ENCODE data around the gene PTPRA.
A peak's percentile ranks its signal among the peaks of the same experiment; 100 is the strongest.

The PTPRA gene

DNA sequence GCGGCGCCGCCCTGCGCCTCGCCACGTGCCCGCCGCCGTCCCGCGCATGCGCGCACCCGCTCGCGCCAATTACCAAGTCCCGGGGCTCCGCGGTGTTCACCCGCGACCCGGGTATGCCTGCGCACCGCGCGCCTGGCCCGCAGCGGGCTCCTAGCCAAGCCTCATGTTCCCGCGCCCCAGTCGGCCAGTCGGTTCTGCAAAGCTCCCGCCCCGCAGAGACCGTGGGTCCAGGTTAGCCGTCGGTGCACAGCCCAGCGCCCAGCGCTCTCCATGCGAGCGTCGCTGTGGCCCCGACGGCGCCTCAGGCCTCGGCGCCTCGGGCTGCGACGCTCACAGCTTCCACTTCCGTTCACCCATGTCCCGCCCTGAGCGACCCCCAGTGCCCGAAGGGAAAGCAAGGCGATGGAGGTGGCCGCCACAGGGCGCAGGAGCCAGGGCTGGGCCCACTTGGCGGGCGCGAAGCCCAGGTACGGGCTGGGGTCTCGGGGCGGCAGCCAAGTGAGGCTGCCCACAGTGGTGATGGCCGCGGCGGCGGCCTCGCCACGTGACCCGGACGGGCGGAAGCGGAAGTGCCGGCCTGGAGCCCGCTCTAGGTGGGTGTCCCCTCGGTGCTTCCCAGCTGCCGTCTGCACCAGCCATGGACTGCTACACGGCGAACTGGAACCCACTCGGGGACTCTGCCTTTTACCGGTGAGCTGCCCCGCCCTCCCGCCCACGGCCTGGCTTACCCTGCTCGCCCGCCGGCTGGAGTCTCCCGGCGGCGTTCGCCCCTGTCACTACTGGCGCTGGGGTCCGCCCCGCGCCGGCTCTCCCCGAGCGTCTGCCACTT, 32.9 kb upstream of the PTPRA start, which contains the start of the genes PCED1A and VPS16:
PCED1A (minus strand) TSS at position 518 of the 829 bp plus-strand sequence. CDS start 743 bp downstream, outside the sequence.
VPS16 (plus strand) TSS at position 608 of the 829 bp plus-strand sequence; CDS start at position 638, 30 bp downstream.
- H3K9me3 ChIP-seq (ENCODE audit: insufficient read depth, low read length) = no peaks in the 10 kb centered on the region
- peak within 1 kb of the TSS; percentile 82 for H3K9ac ChIP-seq (ENCODE audit: insufficient read length, low read depth)
- peaks cover 5% of the 10 kb centered on the region for H3K4me1 ChIP-seq (ENCODE audit: insufficient read depth, insufficient read length)
- peak; percentile 76 for DNase-seq (ENCODE audit: low read depth, low spot score)
- H3K27me3 ChIP-seq (ENCODE audit: insufficient read depth, insufficient read length) = no peaks in the 10 kb centered on the region
- peak within 1 kb of the TSS; percentile 67 for H3K4me3 ChIP-seq (ENCODE audit: insufficient read length, low read depth)
- peaks cover 39% of the 10 kb centered on the region for H3K36me3 ChIP-seq (ENCODE audit: insufficient read depth, insufficient read length, low read length)
- no peak for TF ChIP-seq ZNF274 (IDR thresholded peaks at IDR 0.05; ENCODE audit: low read depth, low read length)
- peak; percentile 88 for TF ChIP-seq YY1 (IDR thresholded peaks at IDR 0.05; ENCODE audit: insufficient read depth, insufficient read length)

DNA sequence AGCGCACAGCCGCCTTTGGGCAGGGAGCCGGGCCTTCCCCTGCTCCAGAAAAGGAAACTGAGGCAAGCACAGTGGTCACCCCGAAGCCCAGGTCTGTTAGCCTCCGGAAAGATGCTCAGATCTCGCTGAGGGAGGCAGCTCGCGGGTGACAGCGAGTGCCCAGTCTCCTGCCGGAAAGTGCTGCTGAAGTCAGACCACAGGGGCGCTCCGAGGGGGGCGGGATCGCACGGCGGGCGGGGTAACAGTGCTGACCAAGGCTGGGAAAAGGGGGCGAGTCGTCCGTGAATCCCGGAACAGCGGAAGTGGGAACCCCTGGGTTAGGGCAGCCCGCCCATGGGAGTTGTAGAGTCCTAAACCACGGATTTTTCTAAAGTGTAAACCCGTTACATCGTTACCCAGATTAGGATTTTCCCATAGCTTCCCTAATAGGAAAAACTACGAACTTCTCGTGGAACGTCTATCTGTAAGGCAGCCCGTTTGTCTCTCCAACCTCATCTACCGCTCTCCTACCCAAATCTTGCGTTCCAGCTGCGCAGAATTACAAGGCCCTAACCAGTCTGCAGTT, 32.2 kb upstream of the PTPRA start:
- H3K4me1 ChIP-seq (ENCODE audit: insufficient read depth, insufficient read length) = peaks cover 5% of the 10 kb centered on the region
- no peaks in the 10 kb centered on the region for H3K27me3 ChIP-seq (ENCODE audit: insufficient read depth, insufficient read length)
- no peaks in the 10 kb centered on the region for H3K9me3 ChIP-seq (ENCODE audit: insufficient read depth, low read length)
- no peak for DNase-seq (ENCODE audit: low read depth, low spot score)
- H3K36me3 ChIP-seq (ENCODE audit: insufficient read depth, insufficient read length, low read length) = peaks cover 34% of the 10 kb centered on the region
- TF ChIP-seq ZNF274 (IDR thresholded peaks at IDR 0.05; ENCODE audit: low read depth, low read length) (no peak), SUZ12 (IDR thresholded peaks at IDR 0.05; ENCODE audit: extremely low read depth, insufficient read depth, insufficient read length) (no peak), YY1 (IDR thresholded peaks at IDR 0.05; ENCODE audit: insufficient read depth, insufficient read length) (no peak)
- peak overlapping the region; percentile 82 for H3K9ac ChIP-seq (ENCODE audit: insufficient read length, low read depth)
- H3K4me3 ChIP-seq (ENCODE audit: insufficient read length, low read depth) = peak overlapping the region; percentile 67

DNA sequence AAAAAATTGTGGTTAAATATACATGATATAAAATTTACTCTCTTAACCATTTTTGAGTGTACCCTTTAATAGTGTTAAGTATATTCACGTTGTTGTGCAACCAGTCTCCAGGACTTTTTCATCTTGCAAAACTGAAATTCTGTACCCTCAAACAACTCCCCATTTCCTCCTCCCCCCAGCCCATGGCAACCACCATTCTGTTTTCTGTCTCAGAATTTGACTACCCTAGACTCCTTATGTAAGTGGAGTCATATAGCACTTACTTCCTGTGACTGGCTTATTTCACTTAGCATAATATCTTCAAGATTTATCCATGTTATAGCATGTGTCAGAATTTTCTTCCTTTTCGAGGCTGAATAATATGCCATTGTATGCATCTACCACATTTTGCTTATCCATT, 27.7 kb upstream of the PTPRA start:
- peaks cover 3% of the 10 kb centered on the region for H3K36me3 ChIP-seq (ENCODE audit: insufficient read depth, insufficient read length, low read length)
- H3K9me3 ChIP-seq (ENCODE audit: insufficient read depth, low read length) = no peaks in the 10 kb centered on the region
- no peak overlapping the region for H3K4me3 ChIP-seq (ENCODE audit: insufficient read length, low read depth)
- H3K27me3 ChIP-seq (ENCODE audit: insufficient read depth, insufficient read length) = no peaks in the 10 kb centered on the region
- DNase-seq (ENCODE audit: low read depth, low spot score) = no peak
- TF ChIP-seq SUZ12 (IDR thresholded peaks at IDR 0.05; ENCODE audit: extremely low read depth, insufficient read depth, insufficient read length) (no peak), YY1 (IDR thresholded peaks at IDR 0.05; ENCODE audit: insufficient read depth, insufficient read length) (no peak), ZNF274 (IDR thresholded peaks at IDR 0.05; ENCODE audit: low read depth, low read length) (no peak)
- no peaks in the 10 kb centered on the region for H3K4me1 ChIP-seq (ENCODE audit: insufficient read depth, insufficient read length)
- H3K9ac ChIP-seq (ENCODE audit: insufficient read length, low read depth) = no peak overlapping the region

- H3K27me3 ChIP-seq (ENCODE audit: insufficient read depth, insufficient read length) = no peaks in the 10 kb centered on the region
- TF ChIP-seq SUZ12 (IDR thresholded peaks at IDR 0.05; ENCODE audit: extremely low read depth, insufficient read depth, insufficient read length) (no peak), ZNF274 (IDR thresholded peaks at IDR 0.05; ENCODE audit: low read depth, low read length) (no peak), YY1 (IDR thresholded peaks at IDR 0.05; ENCODE audit: insufficient read depth, insufficient read length) (no peak)
- no peaks in the 10 kb centered on the region for H3K9me3 ChIP-seq (ENCODE audit: insufficient read depth, low read length)
- H3K9ac ChIP-seq (ENCODE audit: insufficient read length, low read depth) = no peak overlapping the region
- H3K4me1 ChIP-seq (ENCODE audit: insufficient read depth, insufficient read length) = no peaks in the 10 kb centered on the region
- H3K36me3 ChIP-seq (ENCODE audit: insufficient read depth, insufficient read length, low read length) = peaks cover 3% of the 10 kb centered on the region
- DNase-seq (ENCODE audit: low read depth, low spot score) = no peak
- H3K4me3 ChIP-seq (ENCODE audit: insufficient read length, low read depth) = no peak overlapping the region
Measured at GRCh38 chr20:2846698-2847097, 26.6 kb upstream of the PTPRA start.

DNA sequence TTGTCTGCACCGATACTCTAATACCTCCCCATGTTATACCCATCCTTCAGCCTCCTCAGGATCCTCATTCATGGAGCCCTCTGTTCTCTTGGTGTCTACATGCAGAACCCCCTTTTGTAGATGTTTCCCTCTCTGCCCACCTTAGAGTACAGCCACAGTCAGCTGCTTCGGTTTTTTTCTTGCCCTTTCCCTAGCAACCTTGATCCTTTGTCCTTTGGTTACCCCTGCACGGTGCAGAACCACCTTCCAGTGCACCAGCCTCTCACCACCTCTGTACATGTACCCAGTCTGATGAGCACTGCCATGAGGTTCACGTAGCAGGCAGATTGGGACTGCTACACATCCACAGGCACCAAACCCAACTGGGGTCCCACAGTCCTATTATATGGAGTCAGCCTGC, 25.5 kb upstream of the PTPRA start:
- Histone ChIP-seq H3K4me3 (ENCODE audit: insufficient read length, low read depth) (no peak overlapping the region), H3K27me3 (ENCODE audit: insufficient read depth, insufficient read length) (no peaks in the 10 kb centered on the region), H3K9me3 (ENCODE audit: insufficient read depth, low read length) (no peaks in the 10 kb centered on the region), H3K9ac (ENCODE audit: insufficient read length, low read depth) (no peak overlapping the region), H3K36me3 (ENCODE audit: insufficient read depth, insufficient read length, low read length) (peaks cover 3% of the 10 kb centered on the region), H3K4me1 (ENCODE audit: insufficient read depth, insufficient read length) (peaks cover 3% of the 10 kb centered on the region)
- no peak for DNase-seq (ENCODE audit: low read depth, low spot score)
- TF ChIP-seq YY1 (IDR thresholded peaks at IDR 0.05; ENCODE audit: insufficient read depth, insufficient read length) (no peak), ZNF274 (IDR thresholded peaks at IDR 0.05; ENCODE audit: low read depth, low read length) (no peak), SUZ12 (IDR thresholded peaks at IDR 0.05; ENCODE audit: extremely low read depth, insufficient read depth, insufficient read length) (no peak)

DNA sequence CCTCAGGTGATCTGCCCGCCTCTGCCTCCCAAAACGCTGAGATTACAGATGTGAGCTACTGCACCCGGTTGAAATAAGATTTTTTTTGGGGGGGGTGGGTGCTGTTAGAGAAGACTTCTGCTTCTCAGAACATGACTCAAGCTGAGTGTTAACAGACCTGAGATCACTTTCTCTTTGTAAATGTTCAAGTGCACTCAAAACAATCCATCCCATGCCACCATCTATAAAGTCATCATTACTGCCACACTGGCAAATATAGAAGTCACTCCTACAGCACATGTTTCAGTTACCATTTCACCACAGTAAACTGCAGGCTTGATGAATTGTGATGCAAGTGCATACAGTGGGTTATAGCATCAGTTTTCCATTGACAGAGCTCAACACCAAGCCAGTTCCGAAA, 23.8 kb upstream of the PTPRA start:
- no peak for TF ChIP-seq SUZ12 (IDR thresholded peaks at IDR 0.05; ENCODE audit: extremely low read depth, insufficient read depth, insufficient read length)
- no peak for TF ChIP-seq ZNF274 (IDR thresholded peaks at IDR 0.05; ENCODE audit: low read depth, low read length)
- no peak for TF ChIP-seq YY1 (IDR thresholded peaks at IDR 0.05; ENCODE audit: insufficient read depth, insufficient read length)
- no peak overlapping the region for H3K4me3 ChIP-seq (ENCODE audit: insufficient read length, low read depth)

GRCh38 chr20:2851086-2851485, 22.2 kb upstream of the PTPRA start:
- no peak overlapping the region for H3K9ac ChIP-seq (ENCODE audit: insufficient read length, low read depth)
- no peaks in the 10 kb centered on the region for H3K9me3 ChIP-seq (ENCODE audit: insufficient read depth, low read length)
- peaks cover 3% of the 10 kb centered on the region for H3K4me1 ChIP-seq (ENCODE audit: insufficient read depth, insufficient read length)
- H3K36me3 ChIP-seq (ENCODE audit: insufficient read depth, insufficient read length, low read length) = no peaks in the 10 kb centered on the region
- no peak overlapping the region for H3K4me3 ChIP-seq (ENCODE audit: insufficient read length, low read depth)
- TF ChIP-seq ZNF274 (IDR thresholded peaks at IDR 0.05; ENCODE audit: low read depth, low read length) (no peak), YY1 (IDR thresholded peaks at IDR 0.05; ENCODE audit: insufficient read depth, insufficient read length) (no peak), SUZ12 (IDR thresholded peaks at IDR 0.05; ENCODE audit: extremely low read depth, insufficient read depth, insufficient read length) (no peak)
- no peaks in the 10 kb centered on the region for H3K27me3 ChIP-seq (ENCODE audit: insufficient read depth, insufficient read length)
- no peak for DNase-seq (ENCODE audit: low read depth, low spot score)

More for the DNA sequence above, 23.8 kb upstream of the PTPRA start:
- Histone ChIP-seq H3K36me3 (ENCODE audit: insufficient read depth, insufficient read length, low read length) (peaks cover 3% of the 10 kb centered on the region), H3K9ac (ENCODE audit: insufficient read length, low read depth) (no peak overlapping the region), H3K27me3 (ENCODE audit: insufficient read depth, insufficient read length) (no peaks in the 10 kb centered on the region), H3K9me3 (ENCODE audit: insufficient read depth, low read length) (no peaks in the 10 kb centered on the region), H3K4me1 (ENCODE audit: insufficient read depth, insufficient read length) (peaks cover 3% of the 10 kb centered on the region)
- DNase-seq (ENCODE audit: low read depth, low spot score) = no peak

All from NT2/D1 (cell line).